Activated CD4-positive, alpha-beta T cell treated with anti-CD3 and anti-CD28 coated beads, Interleukin-2, amount 50 U/mL, for 16 hours (primary cell): Measurements from ENCODE around the gene SPATA17.
"Not testable (repeated sequence)": the region's sequence is repeated elsewhere in the genome, so short reads cannot be mapped to it uniquely, and the experiment has no call there.

Experiments used
- DNase-seq: peaks from one replicate; pipeline ENCODE4 v3.0.0-alpha.2; 2020

SPATA17 gene

GRCh38 chr1:217681806-217682205 lies 50.7 kb downstream of the SPATA17 start:
- DNase-seq: no peak

GRCh38 chr1:217687511-217687910 lies 56.4 kb downstream of the SPATA17 start:
- no peak for DNase-seq

- DNase-seq: not testable (repeated sequence)
Measured at GRCh38 chr1:217696140-217696539, 65.0 kb downstream of the SPATA17 start.

GRCh38 chr1:217703326-217703725 lies 72.2 kb downstream of the SPATA17 start:
- DNase-seq: no peak

GRCh38 chr1:217712925-217713597 lies 81.9 kb downstream of the SPATA17 start:
- no peak for DNase-seq

- no peak for DNase-seq
Measured at GRCh38 chr1:217715681-217716080, 84.5 kb downstream of the SPATA17 start.

- no peak for DNase-seq
Measured at GRCh38 chr1:217717959-217718358, 86.8 kb downstream of the SPATA17 start.

- no peak for DNase-seq
Measured at GRCh38 chr1:217718873-217719272, 87.7 kb downstream of the SPATA17 start.

- DNase-seq: no peak
Measured at GRCh38 chr1:217721692-217722091, 90.5 kb downstream of the SPATA17 start.

- no peak for DNase-seq
Measured at GRCh38 chr1:217734973-217735372, 103.8 kb downstream of the SPATA17 start.

GRCh38 chr1:217747156-217747769 lies 116.1 kb downstream of the SPATA17 start:
- peak; percentile 18 for DNase-seq

GRCh38 chr1:217769768-217770167 lies 138.6 kb downstream of the SPATA17 start:
- DNase-seq: no peak

GRCh38 chr1:217770918-217771317 lies 139.8 kb downstream of the SPATA17 start:
- DNase-seq: no peak

- no peak for DNase-seq
Measured at GRCh38 chr1:217776693-217777092, 145.5 kb downstream of the SPATA17 start.

GRCh38 chr1:217781056-217781455 lies 149.9 kb downstream of the SPATA17 start:
- DNase-seq: no peak

GRCh38 chr1:217791091-217791490 lies 159.9 kb downstream of the SPATA17 start:
- DNase-seq: no peak

- DNase-seq: no peak
Measured at GRCh38 chr1:217805792-217806191, 174.6 kb downstream of the SPATA17 start.

- no peak for DNase-seq
Measured at GRCh38 chr1:217812175-217812574, 181.0 kb downstream of the SPATA17 start.

- no peak for DNase-seq
Measured at GRCh38 chr1:217813031-217813430, 181.9 kb downstream of the SPATA17 start.

- no peak for DNase-seq
Measured at GRCh38 chr1:217837691-217838090, 206.5 kb downstream of the SPATA17 start.

GRCh38 chr1:217839161-217839560 lies 208.0 kb downstream of the SPATA17 start:
- no peak for DNase-seq

- no peak for DNase-seq
Measured at GRCh38 chr1:217846733-217847132, 215.6 kb downstream of the SPATA17 start.

GRCh38 chr1:217847643-217848042 lies 216.5 kb downstream of the SPATA17 start:
- DNase-seq: no peak

GRCh38 chr1:217856342-217857034 lies 225.3 kb downstream of the SPATA17 start:
- no peak for DNase-seq
